Glutamatergic neuron (in vitro differentiated cells): ENCODE data around the gene DHFR2. TPM values are rescaled to one million over a fixed set of nuclear protein-coding genes. Genes with fewer than 3 reads are reported as not detected.
A peak's percentile ranks its signal among the peaks of the same experiment; 100 is the strongest.

Experiments
- DNase-seq: peaks from one replicate; pipeline ENCODE4 v3.0.0; 2022
- H3K27ac Mint-ChIP-seq: one replicate; pipeline ENCODE4 v1.8.0; 2020; ENCODE audit warnings: mild to moderate bottlenecking, mixed read lengths, inconsistent platforms; ENCODE audit not compliant: unreplicated experiment
- H3K27me3 Mint-ChIP-seq: one replicate; pipeline ENCODE4 v1.8.0; 2020; ENCODE audit warnings: mild to moderate bottlenecking, moderate library complexity, mixed read lengths, inconsistent platforms; ENCODE audit not compliant: unreplicated experiment
- H3K36me3 Mint-ChIP-seq: one replicate; pipeline ENCODE4 v1.8.0; 2020; ENCODE audit warnings: mild to moderate bottlenecking, mixed read lengths, inconsistent platforms; ENCODE audit not compliant: unreplicated experiment
- H3K4me1 Mint-ChIP-seq: one replicate; pipeline ENCODE4 v1.8.0; 2020; ENCODE audit warnings: mild to moderate bottlenecking, low read depth, mixed read lengths, inconsistent platforms; ENCODE audit not compliant: unreplicated experiment
- H3K4me3 Mint-ChIP-seq: one replicate; pipeline ENCODE4 v1.8.0; 2020; ENCODE audit warnings: mild to moderate bottlenecking, mixed read lengths, inconsistent platforms; ENCODE audit not compliant: unreplicated experiment
- H3K9me3 Mint-ChIP-seq: one replicate; pipeline ENCODE4 v1.8.0; 2020; ENCODE audit warnings: mild to moderate bottlenecking, moderate library complexity, mixed read lengths, inconsistent platforms; ENCODE audit not compliant: unreplicated experiment
- total RNA-seq: library from RNA; stranded (reverse); fragmentation: NEBNext Ultra II Directional; extraction: Animal tissue kit (Norgen Biotek cat#: 25700); gene quantifications from one replicate; pipeline ENCODE4 v1.2.1, GENCODE V29; 2021; ENCODE audit not compliant: unreplicated experiment
- TF ChIP-seq, protein P1 (sequence below): fragments of 200-600 bp; sonication (generic); IDR thresholded peaks from one replicate; pipeline ENCODE4 v1.5.0; 2021; ENCODE audit not compliant: partially characterized antibody, unreplicated experiment

The DHFR2 gene
- total RNA-seq, 1 donor from 2014 or later = 3.5 TPM

DNA sequence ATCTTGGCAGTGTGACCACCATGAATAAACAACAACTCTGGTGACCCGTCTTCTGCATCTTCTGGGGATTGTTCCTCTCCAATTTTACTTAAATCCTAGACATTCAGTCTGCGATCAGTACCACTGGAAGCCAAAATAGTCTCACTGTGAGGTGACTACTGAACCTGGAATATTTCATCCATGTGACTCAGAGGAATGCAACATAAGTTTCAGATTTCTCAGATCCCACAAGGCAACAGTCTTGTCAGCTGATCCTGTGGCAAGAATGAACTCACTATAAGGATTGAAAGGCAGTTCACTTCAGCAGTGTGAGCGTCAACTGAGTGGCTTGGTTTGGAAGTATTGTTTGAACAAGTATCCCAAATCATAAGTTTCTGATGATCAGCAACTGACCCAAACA lies 13.3 kb upstream of the DHFR2 start:
- Mint-ChIP-seq H3K9me3 (peaks cover 1% of the 10 kb centered on the region), H3K4me3 (no peak overlapping the region), H3K27ac (no peak overlapping the region), H3K27me3 (peaks cover 4% of the 10 kb centered on the region), H3K4me1 (peaks cover 8% of the 10 kb centered on the region), H3K36me3 (peaks cover 8% of the 10 kb centered on the region)
- DNase-seq = no peak
- TF ChIP-seq, protein P1, sequence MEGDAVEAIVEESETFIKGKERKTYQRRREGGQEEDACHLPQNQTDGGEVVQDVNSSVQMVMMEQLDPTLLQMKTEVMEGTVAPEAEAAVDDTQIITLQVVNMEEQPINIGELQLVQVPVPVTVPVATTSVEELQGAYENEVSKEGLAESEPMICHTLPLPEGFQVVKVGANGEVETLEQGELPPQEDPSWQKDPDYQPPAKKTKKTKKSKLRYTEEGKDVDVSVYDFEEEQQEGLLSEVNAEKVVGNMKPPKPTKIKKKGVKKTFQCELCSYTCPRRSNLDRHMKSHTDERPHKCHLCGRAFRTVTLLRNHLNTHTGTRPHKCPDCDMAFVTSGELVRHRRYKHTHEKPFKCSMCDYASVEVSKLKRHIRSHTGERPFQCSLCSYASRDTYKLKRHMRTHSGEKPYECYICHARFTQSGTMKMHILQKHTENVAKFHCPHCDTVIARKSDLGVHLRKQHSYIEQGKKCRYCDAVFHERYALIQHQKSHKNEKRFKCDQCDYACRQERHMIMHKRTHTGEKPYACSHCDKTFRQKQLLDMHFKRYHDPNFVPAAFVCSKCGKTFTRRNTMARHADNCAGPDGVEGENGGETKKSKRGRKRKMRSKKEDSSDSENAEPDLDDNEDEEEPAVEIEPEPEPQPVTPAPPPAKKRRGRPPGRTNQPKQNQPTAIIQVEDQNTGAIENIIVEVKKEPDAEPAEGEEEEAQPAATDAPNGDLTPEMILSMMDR = no peak

DNA sequence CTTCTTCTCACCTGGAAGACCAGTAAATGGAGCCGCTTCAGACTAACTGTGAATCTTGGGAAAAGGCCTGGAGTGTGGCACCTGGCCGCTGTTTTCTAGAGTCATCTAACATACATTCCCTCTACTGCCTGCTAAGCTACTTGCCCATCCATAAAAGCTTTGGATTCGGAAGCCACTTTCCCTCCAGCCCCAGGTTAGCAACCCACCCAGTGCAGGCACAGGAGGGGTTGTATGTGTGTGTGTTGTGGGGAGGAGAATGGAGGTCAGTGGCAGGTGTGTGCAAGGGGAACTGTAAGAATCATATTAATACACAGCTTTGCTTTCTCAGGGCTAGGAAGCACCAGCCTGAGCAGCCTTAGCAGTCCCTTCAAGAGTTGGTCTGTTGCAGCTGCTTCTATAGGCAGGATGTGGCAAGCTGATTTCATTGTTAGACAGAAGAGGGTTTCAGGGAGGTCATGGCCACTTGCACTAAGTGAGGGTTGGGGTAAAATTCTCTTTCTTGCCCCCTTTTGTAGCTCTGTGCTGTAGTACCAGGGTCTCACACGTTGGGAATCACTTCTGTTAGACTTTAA lies 9.1 kb upstream of the DHFR2 start:
- H3K27ac Mint-ChIP-seq = no peak overlapping the region
- peaks cover 8% of the 10 kb centered on the region for H3K36me3 Mint-ChIP-seq
- no peak for DNase-seq
- H3K27me3 Mint-ChIP-seq = no peaks in the 10 kb centered on the region
- TF ChIP-seq, protein P1 = no peak
- peaks cover 2% of the 10 kb centered on the region for H3K9me3 Mint-ChIP-seq
- H3K4me3 Mint-ChIP-seq = no peak overlapping the region
- no peaks in the 10 kb centered on the region for H3K4me1 Mint-ChIP-seq

DNA sequence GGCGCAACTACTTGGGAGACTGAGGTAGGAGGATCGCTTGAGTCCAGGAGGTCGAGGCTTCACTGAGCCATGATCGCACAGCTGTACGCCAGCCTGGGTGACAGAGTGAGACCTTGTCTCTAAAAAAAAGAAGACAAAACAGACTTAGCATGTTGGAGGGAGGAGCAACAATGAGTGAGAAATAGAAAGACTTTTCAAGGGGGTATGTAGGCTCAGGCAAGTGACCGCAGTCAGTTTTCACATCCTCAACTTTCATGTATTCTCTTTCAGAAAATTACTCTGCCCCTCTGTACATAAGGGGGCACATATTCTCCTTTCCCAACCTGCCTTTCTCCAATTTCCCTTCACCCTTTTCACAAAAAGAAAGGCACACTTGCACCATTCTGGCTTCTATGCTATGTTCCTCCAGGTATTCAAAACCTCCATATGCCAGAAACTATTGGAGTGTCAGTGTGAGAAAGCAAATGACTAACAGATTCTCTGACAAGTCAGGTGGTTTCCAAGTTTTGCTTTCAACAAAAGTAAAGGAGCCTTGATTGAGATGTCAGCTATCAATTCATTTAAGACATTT lies 7.7 kb upstream of the DHFR2 start:
- TF ChIP-seq, protein P1 = no peak
- H3K4me1 Mint-ChIP-seq = no peaks in the 10 kb centered on the region
- H3K4me3 Mint-ChIP-seq = no peak overlapping the region
- no peak overlapping the region for H3K27ac Mint-ChIP-seq
- peaks cover 2% of the 10 kb centered on the region for H3K9me3 Mint-ChIP-seq
- no peaks in the 10 kb centered on the region for H3K27me3 Mint-ChIP-seq
- H3K36me3 Mint-ChIP-seq = peaks cover 8% of the 10 kb centered on the region
- DNase-seq = no peak

DNA sequence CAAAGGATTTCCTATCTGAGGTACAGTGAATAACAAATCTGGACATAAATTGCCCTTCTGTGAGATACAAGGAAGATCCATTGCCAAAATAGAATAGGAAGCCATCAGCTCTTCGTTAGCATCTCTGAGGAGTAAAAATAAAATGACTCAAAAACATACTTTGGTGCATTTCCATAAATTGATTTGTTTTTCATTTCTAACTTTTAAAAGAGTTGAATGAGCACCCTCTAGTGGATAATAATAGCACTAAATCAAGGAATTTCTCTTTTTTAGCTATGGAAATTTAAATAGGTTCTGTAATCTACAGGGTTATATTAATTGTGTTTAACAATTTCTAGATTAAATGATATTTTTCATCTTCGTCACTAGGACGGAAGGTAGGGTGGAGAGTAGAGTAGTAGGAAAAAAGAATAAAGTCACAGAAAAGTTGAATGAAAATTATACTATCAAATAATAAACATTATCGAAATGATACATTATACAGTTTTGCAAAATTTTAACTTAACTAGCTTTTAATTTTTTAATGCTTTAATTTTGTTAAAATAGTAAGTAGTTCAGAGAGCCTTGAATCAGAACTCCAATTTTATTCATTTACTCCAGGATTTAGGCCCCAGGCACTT lies 6.6 kb upstream of the DHFR2 start:
- Mint-ChIP-seq H3K27me3 (no peaks in the 10 kb centered on the region), H3K36me3 (peaks cover 8% of the 10 kb centered on the region), H3K4me3 (no peak overlapping the region), H3K27ac (no peak overlapping the region), H3K9me3 (peaks cover 2% of the 10 kb centered on the region), H3K4me1 (peaks cover 5% of the 10 kb centered on the region)
- no peak for DNase-seq
- TF ChIP-seq, protein P1 = peak; percentile 66
